ENCODE results near the gene CSNK1A1.

DNA sequence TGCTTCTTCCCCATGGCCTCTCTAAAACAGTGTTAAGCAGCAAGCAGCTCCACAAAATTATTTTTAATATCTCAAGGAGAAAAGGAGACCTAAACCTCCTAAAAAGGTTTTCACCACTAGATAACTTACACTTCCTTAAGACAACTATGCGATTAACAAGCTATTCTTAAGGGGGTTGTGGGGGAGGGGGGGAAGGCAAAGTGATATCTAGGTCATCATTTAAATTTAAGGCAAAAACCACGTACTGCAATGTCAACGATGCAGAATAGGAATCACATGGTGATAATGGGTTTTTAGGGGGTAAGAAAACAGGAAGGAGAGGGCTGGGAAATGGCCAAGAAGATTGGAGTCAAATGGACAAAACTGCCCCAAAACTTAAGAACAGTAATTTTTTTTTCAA lies 32.6 kb downstream of the CSNK1A1 start:
- TF ChIP-seq, protein P1, sequence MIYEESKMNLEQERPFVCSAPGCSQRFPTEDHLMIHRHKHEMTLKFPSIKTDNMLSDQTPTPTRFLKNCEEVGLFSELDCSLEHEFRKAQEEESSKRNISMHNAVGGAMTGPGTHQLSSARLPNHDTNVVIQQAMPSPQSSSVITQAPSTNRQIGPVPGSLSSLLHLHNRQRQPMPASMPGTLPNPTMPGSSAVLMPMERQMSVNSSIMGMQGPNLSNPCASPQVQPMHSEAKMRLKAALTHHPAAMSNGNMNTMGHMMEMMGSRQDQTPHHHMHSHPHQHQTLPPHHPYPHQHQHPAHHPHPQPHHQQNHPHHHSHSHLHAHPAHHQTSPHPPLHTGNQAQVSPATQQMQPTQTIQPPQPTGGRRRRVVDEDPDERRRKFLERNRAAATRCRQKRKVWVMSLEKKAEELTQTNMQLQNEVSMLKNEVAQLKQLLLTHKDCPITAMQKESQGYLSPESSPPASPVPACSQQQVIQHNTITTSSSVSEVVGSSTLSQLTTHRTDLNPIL (CRISPR knock-in tag; IDR thresholded peaks at IDR 0.05; ENCODE audit: low read depth), result no peak
- TF ChIP-seq, protein P2, sequence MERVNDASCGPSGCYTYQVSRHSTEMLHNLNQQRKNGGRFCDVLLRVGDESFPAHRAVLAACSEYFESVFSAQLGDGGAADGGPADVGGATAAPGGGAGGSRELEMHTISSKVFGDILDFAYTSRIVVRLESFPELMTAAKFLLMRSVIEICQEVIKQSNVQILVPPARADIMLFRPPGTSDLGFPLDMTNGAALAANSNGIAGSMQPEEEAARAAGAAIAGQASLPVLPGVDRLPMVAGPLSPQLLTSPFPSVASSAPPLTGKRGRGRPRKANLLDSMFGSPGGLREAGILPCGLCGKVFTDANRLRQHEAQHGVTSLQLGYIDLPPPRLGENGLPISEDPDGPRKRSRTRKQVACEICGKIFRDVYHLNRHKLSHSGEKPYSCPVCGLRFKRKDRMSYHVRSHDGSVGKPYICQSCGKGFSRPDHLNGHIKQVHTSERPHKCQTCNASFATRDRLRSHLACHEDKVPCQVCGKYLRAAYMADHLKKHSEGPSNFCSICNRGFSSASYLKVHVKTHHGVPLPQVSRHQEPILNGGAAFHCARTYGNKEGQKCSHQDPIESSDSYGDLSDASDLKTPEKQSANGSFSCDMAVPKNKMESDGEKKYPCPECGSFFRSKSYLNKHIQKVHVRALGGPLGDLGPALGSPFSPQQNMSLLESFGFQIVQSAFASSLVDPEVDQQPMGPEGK (CRISPR knock-in tag; IDR thresholded peaks at IDR 0.05; ENCODE audit: borderline replicate concordance), result no peak
- TF ChIP-seq RARB (CRISPR knock-in tag; IDR thresholded peaks at IDR 0.05), result no peak
- TF ChIP-seq ZFP30 (CRISPR knock-in tag; IDR thresholded peaks at IDR 0.05), result no peak
- TF ChIP-seq, protein P3, sequence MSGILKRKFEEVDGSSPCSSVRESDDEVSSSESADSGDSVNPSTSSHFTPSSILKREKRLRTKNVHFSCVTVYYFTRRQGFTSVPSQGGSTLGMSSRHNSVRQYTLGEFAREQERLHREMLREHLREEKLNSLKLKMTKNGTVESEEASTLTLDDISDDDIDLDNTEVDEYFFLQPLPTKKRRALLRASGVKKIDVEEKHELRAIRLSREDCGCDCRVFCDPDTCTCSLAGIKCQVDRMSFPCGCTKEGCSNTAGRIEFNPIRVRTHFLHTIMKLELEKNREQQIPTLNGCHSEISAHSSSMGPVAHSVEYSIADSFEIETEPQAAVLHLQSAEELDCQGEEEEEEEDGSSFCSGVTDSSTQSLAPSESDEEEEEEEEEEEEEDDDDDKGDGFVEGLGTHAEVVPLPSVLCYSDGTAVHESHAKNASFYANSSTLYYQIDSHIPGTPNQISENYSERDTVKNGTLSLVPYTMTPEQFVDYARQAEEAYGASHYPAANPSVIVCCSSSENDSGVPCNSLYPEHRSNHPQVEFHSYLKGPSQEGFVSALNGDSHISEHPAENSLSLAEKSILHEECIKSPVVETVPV (CRISPR knock-in tag; IDR thresholded peaks at IDR 0.05), result no peak
- TF ChIP-seq OSR1 (CRISPR knock-in tag; IDR thresholded peaks at IDR 0.05), result no peak
- TF ChIP-seq ZFP3 (CRISPR knock-in tag; IDR thresholded peaks at IDR 0.05), result no peak
- no peak for TF ChIP-seq TCF4 (CRISPR knock-in tag; IDR thresholded peaks at IDR 0.05; ENCODE audit: borderline replicate concordance)
- TF ChIP-seq, protein P4, sequence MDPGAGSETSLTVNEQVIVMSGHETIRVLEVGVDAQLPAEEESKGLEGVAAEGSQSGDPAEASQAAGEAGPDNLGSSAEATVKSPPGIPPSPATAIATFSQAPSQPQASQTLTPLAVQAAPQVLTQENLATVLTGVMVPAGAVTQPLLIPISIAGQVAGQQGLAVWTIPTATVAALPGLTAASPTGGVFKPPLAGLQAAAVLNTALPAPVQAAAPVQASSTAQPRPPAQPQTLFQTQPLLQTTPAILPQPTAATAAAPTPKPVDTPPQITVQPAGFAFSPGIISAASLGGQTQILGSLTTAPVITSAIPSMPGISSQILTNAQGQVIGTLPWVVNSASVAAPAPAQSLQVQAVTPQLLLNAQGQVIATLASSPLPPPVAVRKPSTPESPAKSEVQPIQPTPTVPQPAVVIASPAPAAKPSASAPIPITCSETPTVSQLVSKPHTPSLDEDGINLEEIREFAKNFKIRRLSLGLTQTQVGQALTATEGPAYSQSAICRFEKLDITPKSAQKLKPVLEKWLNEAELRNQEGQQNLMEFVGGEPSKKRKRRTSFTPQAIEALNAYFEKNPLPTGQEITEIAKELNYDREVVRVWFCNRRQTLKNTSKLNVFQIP (CRISPR knock-in tag; IDR thresholded peaks at IDR 0.05; ENCODE audit: borderline replicate concordance, low read depth), result no peak
- TF ChIP-seq ZNF8 (CRISPR knock-in tag; IDR thresholded peaks at IDR 0.05), result no peak
- TF ChIP-seq CSDC2 (CRISPR knock-in tag; IDR thresholded peaks at IDR 0.05), result no peak
- no peak for TF ChIP-seq ARNTL (CRISPR knock-in tag; IDR thresholded peaks at IDR 0.05; ENCODE audit: borderline replicate concordance, low read depth)
- TF ChIP-seq ISL1 (CRISPR knock-in tag; IDR thresholded peaks at IDR 0.05), result no peak
- TF ChIP-seq GLIS3 (CRISPR knock-in tag; IDR thresholded peaks at IDR 0.05), result no peak
